Renal pelvis (tissue), 12 donors: ENCODE measurements around the gene LMO4. TPM values are rescaled to one million over a fixed set of nuclear protein-coding genes. Genes with fewer than 3 reads are reported as not detected.

Experiments used
- DNase-seq: peaks from one replicate; pipeline ENCODE4 v3.0.0-alpha.2; 2013
- long read RNA-seq, 16 experiments: transcript quantifications; one replicate each; lab custom pipeline, GENCODE V29; 2026
- polyA plus RNA-seq, 3 donors: library from polyadenylated mRNA; unstranded; fragments of 120-200 nt; gene quantifications; one replicate each; pipeline ENCODE4 v1.2.1, GENCODE V29; 2013; ENCODE audit not compliant: insufficient read length in 3 of 3

Gene LMO4, protein sequence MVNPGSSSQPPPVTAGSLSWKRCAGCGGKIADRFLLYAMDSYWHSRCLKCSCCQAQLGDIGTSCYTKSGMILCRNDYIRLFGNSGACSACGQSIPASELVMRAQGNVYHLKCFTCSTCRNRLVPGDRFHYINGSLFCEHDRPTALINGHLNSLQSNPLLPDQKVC
- 100 to 1,000 TPM; 110 to 128 (median 122) TPM for polyA plus RNA-seq
- long read RNA-seq, donor 1, full-length matches to known transcripts: 71 of 71 reads
- long read RNA-seq, donor 1, partial matches to known transcripts: 0 of 71 reads
- long read RNA-seq, donor 1, other reads (novel, unspliced or antisense): 0 of 71 reads
- long read RNA-seq, donor 2, full-length matches to known transcripts: 62 of 62 reads
- long read RNA-seq, donor 2, partial matches to known transcripts: 0 of 62 reads
- long read RNA-seq, donor 2, other reads (novel, unspliced or antisense): 0 of 62 reads
- long read RNA-seq, donor 3, full-length matches to known transcripts: 73 of 73 reads
- long read RNA-seq, donor 3, partial matches to known transcripts: 0 of 73 reads
- long read RNA-seq, donor 3, other reads (novel, unspliced or antisense): 0 of 73 reads
- long read RNA-seq, donor 4, full-length matches to known transcripts: 55 of 272 reads
- long read RNA-seq, donor 4, partial matches to known transcripts: 217 of 272 reads
- long read RNA-seq, donor 4, other reads (novel, unspliced or antisense): 0 of 272 reads
- long read RNA-seq, donor 5, full-length matches to known transcripts: 40 of 40 reads
- long read RNA-seq, donor 5, partial matches to known transcripts: 0 of 40 reads
- long read RNA-seq, donor 5, other reads (novel, unspliced or antisense): 0 of 40 reads
- long read RNA-seq, donor 6, full-length matches to known transcripts: 63 of 70 reads
- long read RNA-seq, donor 6, partial matches to known transcripts: 7 of 70 reads
- long read RNA-seq, donor 6, other reads (novel, unspliced or antisense): 0 of 70 reads
- long read RNA-seq, donor 7, full-length matches to known transcripts: 88 of 88 reads
- long read RNA-seq, donor 7, partial matches to known transcripts: 0 of 88 reads
- long read RNA-seq, donor 7, other reads (novel, unspliced or antisense): 0 of 88 reads
- long read RNA-seq, donor 8, full-length matches to known transcripts: 43 of 52 reads
- long read RNA-seq, donor 8, partial matches to known transcripts: 9 of 52 reads
- long read RNA-seq, donor 8, other reads (novel, unspliced or antisense): 0 of 52 reads
- long read RNA-seq, donor 9, full-length matches to known transcripts: 65 of 70 reads
- long read RNA-seq, donor 9, partial matches to known transcripts: 5 of 70 reads
- long read RNA-seq, donor 9, other reads (novel, unspliced or antisense): 0 of 70 reads
- long read RNA-seq, donor 10, full-length matches to known transcripts: 42 of 42 reads
- long read RNA-seq, donor 10, partial matches to known transcripts: 0 of 42 reads
- long read RNA-seq, donor 10, other reads (novel, unspliced or antisense): 0 of 42 reads
- long read RNA-seq, donor 11, full-length matches to known transcripts: 43 of 43 reads
- long read RNA-seq, donor 11, partial matches to known transcripts: 0 of 43 reads
- long read RNA-seq, donor 11, other reads (novel, unspliced or antisense): 0 of 43 reads
- long read RNA-seq, donor 12, full-length matches to known transcripts: 78 of 78 reads
- long read RNA-seq, donor 12, partial matches to known transcripts: 0 of 78 reads
- long read RNA-seq, donor 12, other reads (novel, unspliced or antisense): 0 of 78 reads
- long read RNA-seq, donor 13, full-length matches to known transcripts: 41 of 41 reads
- long read RNA-seq, donor 13, partial matches to known transcripts: 0 of 41 reads
- long read RNA-seq, donor 13, other reads (novel, unspliced or antisense): 0 of 41 reads
- long read RNA-seq, donor 14: 0 reads
- long read RNA-seq, donor 15, full-length matches to known transcripts: 138 of 138 reads
- long read RNA-seq, donor 15, partial matches to known transcripts: 0 of 138 reads
- long read RNA-seq, donor 15, other reads (novel, unspliced or antisense): 0 of 138 reads
- long read RNA-seq, donor 16, full-length matches to known transcripts: 81 of 372 reads
- long read RNA-seq, donor 16, partial matches to known transcripts: 291 of 372 reads
- long read RNA-seq, donor 16, other reads (novel, unspliced or antisense): 0 of 372 reads

- DNase-seq: peak; percentile 98
Measured at GRCh38 chr1:87328272-87329050, at the start of gene LMO4. Gene LMO4, plus strand, starts transcription at chr1:87328880. Its CDS starts 3,136 bp downstream, at chr1:87332016.

GRCh38 chr1:87279536-87279875 is 49.2 kb upstream of the LMO4 start:
- DNase-seq: no peak

GRCh38 chr1:87279966-87280535 is 48.6 kb upstream of the LMO4 start:
- DNase-seq: no peak

DNA sequence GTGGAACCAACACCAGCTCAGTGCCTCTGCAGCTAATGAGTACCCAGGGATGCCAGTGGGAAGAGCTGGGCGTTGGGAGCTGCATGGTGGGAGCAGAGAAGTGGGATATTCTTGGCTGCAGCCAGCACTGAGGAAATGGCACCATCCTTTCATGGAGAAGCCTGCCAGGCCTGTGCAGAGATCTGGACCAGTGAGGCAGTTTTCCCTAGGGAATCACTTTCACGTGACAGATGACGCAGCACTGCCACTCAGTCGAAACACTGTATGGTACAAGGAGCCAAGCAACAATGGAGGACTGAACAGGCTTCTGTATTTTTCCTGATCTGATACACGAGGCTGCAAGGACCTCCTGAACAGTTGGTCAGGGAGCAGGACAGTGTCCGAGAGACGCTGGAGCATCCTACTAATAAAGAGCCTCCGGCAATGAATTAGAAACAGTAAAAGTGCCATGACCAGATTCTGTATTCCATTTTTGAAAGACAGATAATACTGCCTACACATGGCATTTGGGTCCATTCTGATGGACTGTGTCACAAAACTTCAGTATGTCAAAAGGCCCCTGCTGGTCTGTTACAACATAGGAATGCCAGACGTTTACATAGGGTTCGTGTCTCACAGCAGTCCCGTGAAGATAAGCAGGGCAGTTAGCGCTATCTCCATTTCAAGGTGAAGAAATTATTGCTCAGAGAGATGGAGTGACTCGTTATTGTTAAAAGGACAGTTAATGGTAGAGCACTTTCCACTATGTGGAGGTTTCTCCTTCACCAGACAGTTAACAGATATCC is 44.0 kb upstream of the LMO4 start:
- no peak for DNase-seq

DNA sequence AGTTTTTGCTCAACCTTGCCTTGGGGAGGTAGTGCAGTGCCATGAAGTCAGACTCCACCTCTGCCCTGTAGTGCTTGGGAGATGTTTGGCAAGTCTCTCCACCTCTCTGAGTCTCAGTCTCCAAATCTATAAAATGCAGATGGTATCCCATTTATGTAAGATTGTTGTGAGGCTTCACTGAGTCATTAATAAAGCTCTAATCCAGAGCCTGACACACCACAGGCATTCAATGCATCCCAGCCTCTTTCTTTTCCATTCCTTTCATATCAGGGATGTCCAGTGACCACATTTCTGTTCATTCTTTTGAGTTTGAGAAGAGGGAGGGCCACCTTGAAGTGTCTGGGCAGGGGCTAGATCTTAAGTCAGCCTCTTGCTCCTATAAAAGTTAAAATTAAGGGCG is 37.6 kb upstream of the LMO4 start:
- DNase-seq: no peak

DNA sequence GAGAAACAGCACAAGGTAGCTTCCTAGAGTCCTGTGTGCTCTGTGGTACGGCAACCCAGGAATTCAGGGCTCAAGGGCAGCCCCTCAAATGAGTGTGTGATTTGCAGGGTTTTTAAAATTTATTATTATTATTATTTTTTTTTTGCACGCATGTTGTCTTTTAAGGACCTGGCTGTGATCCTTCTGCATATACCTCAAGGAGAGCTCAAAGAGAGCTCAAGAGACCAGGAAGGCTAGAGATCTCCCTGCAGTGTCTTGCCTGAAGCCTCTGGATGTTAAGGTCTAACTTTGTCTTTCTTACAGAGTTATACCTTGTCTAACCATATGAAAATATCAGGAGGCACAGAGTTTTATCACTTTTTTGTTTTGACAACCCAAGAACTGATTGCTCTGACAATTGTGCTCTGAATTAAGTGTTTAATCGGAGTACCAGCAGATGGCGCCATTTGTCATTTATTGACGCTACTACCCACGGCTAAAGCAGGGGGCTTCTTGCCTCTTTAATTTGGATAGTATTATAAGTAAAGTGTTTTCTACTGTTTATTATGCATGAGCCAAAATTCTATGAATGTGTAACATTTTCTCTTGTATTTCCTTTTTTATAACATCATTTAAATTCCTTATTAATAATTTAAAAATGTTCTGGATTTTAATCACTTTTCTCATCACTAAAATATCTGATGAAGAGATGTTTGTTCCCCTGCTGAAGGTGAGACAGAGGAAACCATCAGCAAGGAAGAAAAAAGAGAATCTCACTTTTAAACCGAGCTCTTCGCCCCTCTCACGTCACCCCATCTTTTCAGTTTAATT is 35.8 kb upstream of the LMO4 start:
- DNase-seq: peak; percentile 69

GRCh38 chr1:87294633-87295032 is 34.0 kb upstream of the LMO4 start:
- no peak for DNase-seq

- DNase-seq: no peak
Measured at GRCh38 chr1:87295445-87296110, 33.1 kb upstream of the LMO4 start.

DNA sequence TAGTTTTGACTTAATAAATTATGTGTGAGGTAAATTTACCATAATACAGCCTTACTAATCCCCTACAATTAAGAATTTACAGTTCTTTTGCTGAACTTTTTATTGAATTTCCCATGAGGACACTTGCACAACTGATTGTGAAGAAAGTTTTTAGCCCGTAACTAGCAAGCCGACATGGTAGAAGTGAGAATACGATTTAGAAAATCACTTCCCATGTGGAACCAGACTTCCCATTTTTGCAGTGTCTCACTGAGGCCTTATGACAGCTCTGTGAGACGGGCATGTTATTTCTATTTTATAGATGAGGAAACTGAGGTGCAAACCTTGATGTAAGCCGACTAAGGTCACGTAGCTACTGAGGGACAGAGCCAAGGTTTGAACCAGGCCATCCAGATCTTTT is 32.5 kb upstream of the LMO4 start:
- DNase-seq: no peak

GRCh38 chr1:87299661-87300060 is 29.0 kb upstream of the LMO4 start:
- DNase-seq: no peak

DNA sequence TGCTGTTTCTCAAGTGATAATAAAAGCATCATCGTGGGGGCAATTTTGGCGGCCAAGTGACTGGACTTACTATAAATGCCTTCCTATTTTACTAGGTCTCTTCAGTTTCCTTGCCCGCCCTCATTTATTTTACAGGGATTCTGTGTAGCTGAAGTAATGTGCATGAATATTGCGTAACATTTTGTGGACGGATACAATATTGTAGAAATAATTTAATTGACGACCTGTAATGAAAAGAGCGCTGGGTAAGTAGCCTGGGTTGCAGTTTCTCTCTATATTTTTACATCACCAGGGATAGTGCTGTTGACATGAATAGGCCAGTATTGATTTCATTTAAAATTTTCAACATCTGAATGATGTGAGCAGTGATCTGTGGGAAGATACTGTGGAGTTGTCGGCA is 28.1 kb upstream of the LMO4 start:
- no peak for DNase-seq

DNA sequence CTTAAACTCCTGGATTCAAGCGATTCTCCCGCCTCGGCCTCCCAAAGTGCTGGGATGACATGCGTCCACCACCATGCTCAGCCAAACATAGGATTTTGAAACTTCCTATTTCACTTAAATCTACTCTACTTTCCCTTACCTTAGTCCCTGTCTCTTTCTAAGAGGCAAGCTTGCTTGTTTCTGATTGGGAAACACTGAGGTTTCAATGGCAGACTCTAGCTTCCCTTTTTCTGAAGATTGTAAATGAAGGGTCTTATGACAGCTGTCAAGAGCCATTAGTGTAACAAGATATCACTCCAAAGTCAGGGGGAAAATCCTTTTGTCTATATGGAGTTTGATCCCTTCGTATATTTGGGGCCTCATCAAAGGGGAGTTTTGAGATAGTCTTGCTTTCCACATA is 23.5 kb upstream of the LMO4 start:
- DNase-seq: no peak

DNA sequence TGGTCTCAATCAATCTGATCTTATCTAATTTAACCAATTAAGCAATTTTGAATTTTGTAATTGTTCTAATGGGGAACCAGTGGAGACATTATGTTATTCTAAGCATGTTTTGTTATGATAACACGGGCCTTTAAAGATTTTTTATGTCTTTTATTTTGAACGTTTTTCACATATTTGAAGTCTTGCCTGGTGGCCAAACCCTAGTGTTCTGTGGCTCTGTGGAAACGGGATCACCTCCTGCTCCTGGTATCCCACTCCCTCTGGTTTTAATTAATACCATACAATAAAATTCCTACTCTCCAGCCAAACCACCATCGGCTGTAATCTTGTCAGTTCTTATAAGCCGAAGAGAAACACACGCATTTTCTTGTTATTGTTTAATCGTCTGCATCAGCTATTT is 22.9 kb upstream of the LMO4 start:
- no peak for DNase-seq

DNA sequence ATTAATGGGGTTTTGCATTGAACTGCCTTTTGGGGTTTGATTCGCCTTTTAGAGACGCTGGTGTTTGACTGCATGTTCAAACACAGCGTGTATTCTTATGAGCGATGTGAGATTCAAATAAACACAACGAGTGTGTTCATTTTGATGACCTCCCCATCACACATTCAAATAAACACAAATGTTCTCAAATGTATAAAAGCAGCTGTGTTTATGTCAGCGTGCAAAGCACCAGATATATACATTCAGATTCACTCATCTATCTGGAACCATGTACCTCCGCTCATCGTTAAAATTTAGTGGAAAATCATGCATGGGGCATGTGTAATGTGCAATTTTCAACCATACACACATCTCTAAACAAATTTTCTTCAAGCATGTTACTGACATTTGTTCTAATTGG is 21.4 kb upstream of the LMO4 start:
- DNase-seq: no peak

DNA sequence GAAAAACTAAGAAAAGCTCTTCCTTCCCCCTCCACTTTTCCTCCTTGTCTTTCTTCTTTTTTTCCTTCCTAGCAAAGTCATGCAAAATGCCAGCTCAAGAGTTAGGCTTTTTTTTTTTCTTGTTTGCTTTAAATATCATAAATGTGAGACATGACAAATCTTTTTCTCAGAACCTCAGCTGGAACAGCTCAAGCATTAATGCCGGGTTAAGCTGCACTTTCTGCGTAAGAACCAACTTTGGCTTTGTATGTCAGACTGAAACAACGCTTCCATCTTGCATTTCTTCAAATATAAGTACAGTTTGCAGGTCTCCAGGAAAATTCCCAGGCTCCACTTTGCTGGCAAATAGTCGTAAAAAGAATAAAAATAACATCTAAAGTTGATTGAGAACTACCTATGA is 20.7 kb upstream of the LMO4 start:
- no peak for DNase-seq

GRCh38 chr1:87314091-87314490 is 14.6 kb upstream of the LMO4 start:
- no peak for DNase-seq
